ENCODE measurements around the gene RNU4-1. TPM values are rescaled to one million over a fixed set of nuclear protein-coding genes. Genes with fewer than 3 reads are reported as not detected.

RNU4-1 gene
- total and polyA plus RNA-seq, 4 donors = under 0.01 to 872 TPM; not detected in 2

GRCh38 chr12:120266180-120266870, 26.7 kb downstream of the RNU4-1 start:
- Histone ChIP-seq H3K4me1 (ENCODE audit: control insufficient read depth, insufficient read depth, low read length) (peaks cover 42% of the 10 kb centered on the region), H3K27me3 (ENCODE audit: control insufficient read depth, insufficient read depth, low read length) (no peaks in the 10 kb centered on the region), H3K9me3 (ENCODE audit: control insufficient read depth, insufficient read depth, low read length) (no peaks in the 10 kb centered on the region), H3K4me3 (ENCODE audit: low read depth, low read length) (no peak overlapping the region), H3K36me3 (ENCODE audit: control insufficient read depth, insufficient read depth, low read length) (no peaks in the 10 kb centered on the region), H3K27ac (ENCODE audit: low read depth, low read length) (no peak overlapping the region)
- 46% methylated on average over 6 of the region's 8 CpGs for WGBS (ENCODE audit: insufficient coverage)
- no peak for DNase-seq (ENCODE audit: low read depth in 4 of 6, low spot score in 6 of 6)

- peaks cover 49% of the 10 kb centered on the region for H3K4me1 ChIP-seq (ENCODE audit: control insufficient read depth, insufficient read depth, low read length)
- H3K27ac ChIP-seq (ENCODE audit: low read depth, low read length) = peak within 1 kb of the TSS; percentile 74
- under 1% methylated on average over 69 of the region's 81 CpGs for WGBS (ENCODE audit: insufficient coverage)
Observed at GRCh38 chr12:120265473-120266179, 27.4 kb downstream of the RNU4-1 start, which contains the start of gene PXN. Gene PXN (minus strand): TSS chr12:120265730. CDS start chr12:120265629, 101 bp downstream.

GRCh38 chr12:120264904-120265472, 28.0 kb downstream of the RNU4-1 start:
- Histone ChIP-seq H3K27me3 (ENCODE audit: control insufficient read depth, insufficient read depth, low read length) (no peaks in the 10 kb centered on the region), H3K36me3 (ENCODE audit: control insufficient read depth, insufficient read depth, low read length) (no peaks in the 10 kb centered on the region), H3K4me3 (ENCODE audit: low read depth, low read length) (peak overlapping the region; percentile 74), H3K27ac (ENCODE audit: low read depth, low read length) (peak overlapping the region; percentile 74), H3K4me1 (ENCODE audit: control insufficient read depth, insufficient read depth, low read length) (peaks cover 52% of the 10 kb centered on the region), H3K9me3 (ENCODE audit: control insufficient read depth, insufficient read depth, low read length) (no peaks in the 10 kb centered on the region)
- WGBS (ENCODE audit: insufficient coverage) = 1% methylated on average over 29 of the region's 29 CpGs
- DNase-seq (ENCODE audit: low read depth in 4 of 6, low spot score in 6 of 6) = no peak

More at GRCh38 chr12:120265473-120266179, 27.4 kb downstream of the RNU4-1 start, which contains the start of gene PXN:
- H3K9me3 ChIP-seq (ENCODE audit: control insufficient read depth, insufficient read depth, low read length) = no peaks in the 10 kb centered on the region
- H3K36me3 ChIP-seq (ENCODE audit: control insufficient read depth, insufficient read depth, low read length) = no peaks in the 10 kb centered on the region
- H3K4me3 ChIP-seq (ENCODE audit: low read depth, low read length) = peak within 1 kb of the TSS; percentile 74
- no peaks in the 10 kb centered on the region for H3K27me3 ChIP-seq (ENCODE audit: control insufficient read depth, insufficient read depth, low read length)
- DNase-seq (ENCODE audit: low read depth in 4 of 6, low spot score in 6 of 6) = peak in 5 of 6 donors; percentile 67 to 93 (median 74)

- Histone ChIP-seq H3K27me3 (ENCODE audit: control insufficient read depth, insufficient read depth, low read length) (no peaks in the 10 kb centered on the region), H3K36me3 (ENCODE audit: control insufficient read depth, insufficient read depth, low read length) (peaks cover 3% of the 10 kb centered on the region), H3K27ac (ENCODE audit: low read depth, low read length) (peak overlapping the region; percentile 74), H3K9me3 (ENCODE audit: control insufficient read depth, insufficient read depth, low read length) (no peaks in the 10 kb centered on the region), H3K4me1 (ENCODE audit: control insufficient read depth, insufficient read depth, low read length) (peaks cover 58% of the 10 kb centered on the region), H3K4me3 (ENCODE audit: low read depth, low read length) (peak overlapping the region; percentile 74)
- no peak for DNase-seq (ENCODE audit: low read depth in 4 of 6, low spot score in 6 of 6)
- WGBS (ENCODE audit: insufficient coverage) = 56% methylated on average over 6 of the region's 15 CpGs
Observed at GRCh38 chr12:120264086-120264903, 28.7 kb downstream of the RNU4-1 start.

GRCh38 chr12:120263748-120264085, 29.3 kb downstream of the RNU4-1 start:
- Histone ChIP-seq H3K27me3 (ENCODE audit: control insufficient read depth, insufficient read depth, low read length) (no peaks in the 10 kb centered on the region), H3K4me3 (ENCODE audit: low read depth, low read length) (peak overlapping the region; percentile 74), H3K9me3 (ENCODE audit: control insufficient read depth, insufficient read depth, low read length) (no peaks in the 10 kb centered on the region), H3K36me3 (ENCODE audit: control insufficient read depth, insufficient read depth, low read length) (peaks cover 3% of the 10 kb centered on the region), H3K4me1 (ENCODE audit: control insufficient read depth, insufficient read depth, low read length) (peaks cover 61% of the 10 kb centered on the region), H3K27ac (ENCODE audit: low read depth, low read length) (peak overlapping the region; percentile 74)
- no peak for DNase-seq (ENCODE audit: low read depth in 4 of 6, low spot score in 6 of 6)
- 39% methylated on average over 5 of the region's 5 CpGs for WGBS (ENCODE audit: insufficient coverage)

- peaks cover 3% of the 10 kb centered on the region for H3K36me3 ChIP-seq (ENCODE audit: control insufficient read depth, insufficient read depth, low read length)
- 49% methylated on average over 6 of the region's 15 CpGs for WGBS (ENCODE audit: insufficient coverage)
- peaks cover 67% of the 10 kb centered on the region for H3K4me1 ChIP-seq (ENCODE audit: control insufficient read depth, insufficient read depth, low read length)
- peak overlapping the region; percentile 65 for H3K27ac ChIP-seq (ENCODE audit: low read depth, low read length)
- no peaks in the 10 kb centered on the region for H3K27me3 ChIP-seq (ENCODE audit: control insufficient read depth, insufficient read depth, low read length)
- peak overlapping the region; percentile 74 for H3K4me3 ChIP-seq (ENCODE audit: low read depth, low read length)
- H3K9me3 ChIP-seq (ENCODE audit: control insufficient read depth, insufficient read depth, low read length) = no peaks in the 10 kb centered on the region
- DNase-seq (ENCODE audit: low read depth in 4 of 6, low spot score in 6 of 6) = no peak
Observed at GRCh38 chr12:120262852-120263747, 29.9 kb downstream of the RNU4-1 start.

GRCh38 chr12:120261951-120262851, 30.8 kb downstream of the RNU4-1 start:
- H3K4me3 ChIP-seq (ENCODE audit: low read depth, low read length) = peak overlapping the region; percentile 74
- H3K27ac ChIP-seq (ENCODE audit: low read depth, low read length) = peak overlapping the region; percentile 65
- H3K9me3 ChIP-seq (ENCODE audit: control insufficient read depth, insufficient read depth, low read length) = no peaks in the 10 kb centered on the region
- DNase-seq (ENCODE audit: low read depth in 4 of 6, low spot score in 6 of 6) = peak in 2 of 6 donors; percentile 28 to 81
- no peaks in the 10 kb centered on the region for H3K27me3 ChIP-seq (ENCODE audit: control insufficient read depth, insufficient read depth, low read length)
- peaks cover 74% of the 10 kb centered on the region for H3K4me1 ChIP-seq (ENCODE audit: control insufficient read depth, insufficient read depth, low read length)
- peaks cover 3% of the 10 kb centered on the region for H3K36me3 ChIP-seq (ENCODE audit: control insufficient read depth, insufficient read depth, low read length)
- 69% methylated on average over 8 of the region's 10 CpGs for WGBS (ENCODE audit: insufficient coverage)

GRCh38 chr12:120260607-120261006, 32.4 kb downstream of the RNU4-1 start:
- DNase-seq (ENCODE audit: low read depth in 4 of 6, low spot score in 6 of 6) = no peak
- no peak overlapping the region for H3K4me3 ChIP-seq (ENCODE audit: low read depth, low read length)
- no peak overlapping the region for H3K27ac ChIP-seq (ENCODE audit: low read depth, low read length)
- H3K4me1 ChIP-seq (ENCODE audit: control insufficient read depth, insufficient read depth, low read length) = peaks cover 82% of the 10 kb centered on the region
- 91% methylated on average over 5 of the region's 5 CpGs for WGBS (ENCODE audit: insufficient coverage)
- no peaks in the 10 kb centered on the region for H3K9me3 ChIP-seq (ENCODE audit: control insufficient read depth, insufficient read depth, low read length)
- H3K27me3 ChIP-seq (ENCODE audit: control insufficient read depth, insufficient read depth, low read length) = no peaks in the 10 kb centered on the region
- peaks cover 3% of the 10 kb centered on the region for H3K36me3 ChIP-seq (ENCODE audit: control insufficient read depth, insufficient read depth, low read length)
